GM19395 (cell line): ENCODE data around the gene LIPC.

Experiments used
- ATAC-seq: cut with Tn5 transposase; IDR thresholded peaks from one replicate; pipeline ENCODE4 v1.9.1; 2021; ENCODE audit warnings: mild to moderate bottlenecking, moderate library complexity; ENCODE audit not compliant: unreplicated experiment

Gene LIPC

DNA sequence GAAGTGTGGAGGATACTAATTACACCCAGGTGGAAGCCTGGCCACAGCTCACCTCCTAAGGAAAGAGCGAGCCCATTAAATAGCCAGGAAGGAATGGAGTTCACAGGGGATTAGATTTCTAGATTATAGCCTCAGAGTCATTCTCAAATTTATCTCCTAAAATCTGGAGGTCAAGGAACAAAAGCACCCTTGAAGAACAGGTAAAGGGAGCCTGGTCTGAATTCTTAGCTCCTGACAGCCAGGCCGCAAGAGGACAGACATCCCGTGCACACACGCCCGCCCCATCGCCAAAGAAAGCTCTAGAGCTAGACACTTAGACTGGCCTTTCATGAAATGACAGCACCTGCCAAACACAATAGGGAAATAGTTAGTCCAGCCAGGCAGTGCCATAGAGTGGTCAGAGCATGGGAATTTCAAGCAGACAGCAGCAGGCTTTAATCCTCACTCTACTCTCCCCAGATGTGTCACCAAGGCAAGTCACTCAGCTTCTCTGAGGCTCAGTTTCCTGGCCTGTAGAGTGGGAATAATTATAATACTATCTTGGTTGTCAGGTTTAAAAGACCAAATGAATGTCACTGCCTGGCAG, 59.2 kb downstream of the LIPC start:
- no peak for ATAC-seq

DNA sequence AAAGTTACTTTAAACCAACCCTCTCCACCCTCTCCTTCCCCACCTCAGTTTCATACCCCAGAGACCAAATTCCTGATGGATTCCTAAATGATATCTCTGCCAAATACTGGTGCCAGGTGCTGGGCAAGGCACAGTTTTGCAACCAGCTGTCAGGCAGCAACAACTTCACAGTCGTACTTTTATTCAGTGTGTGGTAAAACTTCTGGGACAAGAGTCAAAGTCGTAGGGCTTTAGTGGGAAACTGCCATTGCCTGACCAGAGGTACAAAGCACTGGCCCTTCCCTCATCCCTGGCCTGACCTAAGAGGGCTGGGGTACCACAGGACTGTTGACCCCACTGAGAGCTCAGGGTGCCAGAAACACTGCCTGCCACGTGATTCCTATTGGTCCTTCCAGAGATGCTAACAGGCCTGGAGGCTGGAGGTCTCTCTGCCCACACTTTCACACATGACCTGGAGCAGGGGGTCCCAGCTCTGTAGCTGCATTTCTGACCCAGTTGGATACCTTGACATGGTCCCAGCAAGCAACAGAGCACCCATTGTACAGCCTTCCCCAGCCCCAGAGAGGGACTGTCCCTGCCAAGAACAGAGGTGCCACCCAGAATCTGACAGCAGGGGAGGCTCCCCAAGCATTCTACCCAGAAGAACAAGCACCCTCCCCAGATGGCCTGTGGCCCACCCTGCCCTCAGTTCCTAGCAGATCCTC, 59.9 kb downstream of the LIPC start:
- ATAC-seq: no peak

DNA sequence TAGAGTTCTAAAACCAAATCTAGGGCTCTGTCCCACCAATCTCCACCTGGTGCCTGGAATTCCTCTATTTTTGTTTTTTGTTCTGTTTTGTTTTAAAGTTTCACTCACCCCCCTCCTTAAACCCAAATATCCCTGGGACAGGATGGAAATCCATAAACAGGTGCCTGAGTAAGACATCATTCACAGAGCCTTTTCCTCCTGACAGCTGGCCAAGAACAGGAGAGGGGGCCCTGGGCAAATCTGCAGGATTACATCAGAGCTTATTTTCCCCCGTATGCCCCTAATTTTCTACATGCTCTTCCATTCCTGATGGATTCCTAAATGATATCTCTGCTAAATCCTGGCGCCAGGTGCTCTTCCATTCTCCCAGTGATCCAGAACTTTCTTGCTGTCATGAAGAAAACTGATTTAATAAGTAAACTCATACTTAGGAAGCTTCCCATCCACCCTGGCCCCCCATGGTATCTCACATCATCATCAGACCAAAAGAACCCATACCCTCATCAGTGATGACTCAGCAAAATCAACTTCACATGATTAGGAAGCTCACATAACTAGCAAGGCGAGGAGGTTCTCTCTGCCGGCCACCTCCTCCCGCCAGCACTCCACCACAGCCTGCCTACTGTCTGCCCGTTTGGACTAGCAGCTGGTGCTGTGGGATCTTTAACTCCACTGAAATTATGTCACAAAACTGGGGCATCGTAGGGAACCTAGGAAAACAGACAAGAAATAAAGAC, 61.0 kb downstream of the LIPC start:
- ATAC-seq: no peak

DNA sequence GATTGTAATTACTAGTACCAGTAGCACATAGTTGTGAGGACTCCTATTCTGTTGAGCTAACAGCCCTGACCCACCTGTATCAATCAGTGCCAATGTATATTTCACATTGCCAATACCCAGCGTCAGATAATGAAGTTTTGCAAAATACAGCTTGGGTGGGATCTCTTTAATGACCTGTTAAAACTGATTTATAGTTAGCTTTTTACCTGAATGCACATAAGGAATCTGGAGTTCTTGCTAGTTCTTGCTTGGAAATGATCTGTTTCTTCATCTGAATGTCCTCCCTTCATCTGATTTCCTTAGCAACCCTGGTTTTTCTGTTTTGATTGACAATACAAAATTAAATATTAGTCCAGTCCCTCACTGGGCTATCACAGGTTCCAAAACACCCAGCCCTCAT, 62.8 kb downstream of the LIPC start:
- no peak for ATAC-seq

DNA sequence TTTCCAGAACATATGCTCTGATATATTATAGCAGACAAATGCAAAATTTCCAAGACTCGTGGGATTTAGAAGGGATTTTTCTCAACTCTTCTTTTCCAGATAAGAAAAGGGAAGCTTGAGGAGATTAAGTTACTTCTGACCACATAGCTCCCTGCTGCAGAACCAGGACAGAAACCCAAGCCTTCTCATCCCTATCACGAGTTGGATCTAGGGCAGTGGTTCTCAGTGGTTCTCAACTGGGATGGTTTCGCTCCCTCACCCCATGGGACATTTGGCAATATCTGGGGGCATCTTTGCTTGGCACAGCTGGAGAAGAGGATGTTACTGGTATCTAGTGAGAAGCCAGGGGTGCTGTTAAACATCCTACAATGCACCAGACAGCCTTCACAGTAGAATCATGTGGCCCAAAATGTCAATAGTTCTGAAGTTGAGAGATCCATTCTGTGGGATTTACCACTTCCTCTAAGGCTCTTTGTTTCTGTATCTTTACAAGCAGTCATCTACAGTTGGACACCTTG, 64.2 kb downstream of the LIPC start:
- ATAC-seq: no peak

DNA sequence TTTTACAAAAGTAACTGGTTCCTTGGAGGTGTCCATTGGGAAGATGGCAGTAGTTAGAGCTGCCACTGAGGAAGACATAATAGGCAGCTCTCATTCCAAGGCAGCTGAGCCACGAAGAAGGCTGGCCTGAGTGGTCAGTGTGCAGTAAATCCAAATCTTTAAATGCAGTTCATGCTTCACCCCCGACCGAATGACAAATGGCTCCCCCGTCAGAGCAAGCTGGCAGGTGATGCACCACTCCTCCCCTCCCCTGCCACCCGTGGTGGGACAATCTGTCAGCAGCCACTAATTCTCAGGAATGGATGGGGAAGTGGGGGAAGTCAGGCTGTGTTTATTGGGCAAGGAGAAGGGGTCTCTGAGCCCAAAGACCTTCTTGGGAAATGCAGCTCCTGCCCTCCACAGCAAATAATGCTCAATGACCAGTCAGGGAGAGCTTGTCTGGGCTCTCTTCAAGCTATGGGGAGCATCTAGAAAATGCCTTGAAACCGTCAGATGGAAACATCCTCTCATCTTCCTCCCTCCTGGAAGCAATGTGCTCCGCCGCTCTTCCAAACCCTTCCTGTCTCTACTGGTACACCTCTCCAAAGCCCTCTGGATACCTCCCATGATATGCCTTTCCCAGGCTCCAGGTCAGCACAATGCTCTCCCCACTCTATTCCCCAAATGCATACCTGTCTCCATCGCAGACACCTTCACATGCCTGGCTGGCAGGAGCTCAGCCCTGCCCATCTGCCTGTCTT, 65.4 kb downstream of the LIPC start:
- ATAC-seq: no peak

DNA sequence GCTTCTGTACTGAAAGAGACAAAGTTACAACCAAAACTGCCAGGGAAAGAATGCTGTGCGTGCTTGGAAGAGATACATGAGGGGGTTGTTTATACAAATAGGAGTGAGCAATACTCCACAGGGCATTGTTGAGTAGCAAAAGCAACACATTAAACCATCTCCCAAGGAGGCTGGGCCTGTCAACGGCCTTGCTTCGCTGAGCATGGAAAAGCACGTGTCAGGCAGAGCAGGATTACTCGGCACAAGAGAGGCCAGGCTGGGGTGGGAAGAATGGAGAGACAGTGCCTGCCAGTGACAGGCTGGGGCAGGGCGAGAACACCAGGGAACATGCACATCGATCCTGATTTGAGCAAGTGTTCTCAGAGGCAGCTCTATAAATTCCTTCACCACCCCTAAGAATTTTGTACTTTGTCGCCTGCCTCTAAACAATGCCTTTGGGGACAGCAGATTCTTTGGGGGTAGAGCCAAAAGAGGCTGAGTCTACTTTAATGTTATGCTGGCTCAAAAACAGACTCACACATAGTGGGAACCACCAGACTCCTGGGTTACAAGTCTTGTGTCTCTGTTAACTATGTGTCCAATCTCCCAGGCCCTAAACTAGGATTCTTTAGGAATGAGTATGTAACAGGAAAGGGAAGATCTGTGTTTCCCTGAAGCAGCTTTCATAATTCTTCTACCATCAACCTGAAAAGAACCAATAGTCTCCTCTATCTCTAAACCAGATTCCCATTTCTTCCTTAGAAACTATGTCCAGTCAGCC, 67.2 kb downstream of the LIPC start:
- ATAC-seq: no peak

DNA sequence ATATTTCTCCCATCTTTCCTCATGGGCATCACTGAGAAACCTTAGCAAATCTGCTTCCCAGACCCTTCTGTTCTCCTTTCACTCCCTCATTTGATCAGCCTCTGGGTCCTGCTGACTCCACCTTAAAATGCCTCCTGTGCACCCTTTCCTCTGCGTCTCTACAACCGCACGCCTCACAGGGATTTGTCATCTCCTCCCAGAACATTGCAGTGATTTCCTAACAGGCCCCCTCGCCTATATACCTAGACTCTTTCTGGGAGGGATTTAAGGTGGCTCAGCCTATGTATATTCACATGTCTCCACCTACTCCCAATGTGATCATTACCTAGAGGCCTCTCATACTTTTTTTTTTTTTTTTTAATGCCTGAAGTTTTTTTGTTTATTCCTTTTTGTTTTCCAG, 69.2 kb downstream of the LIPC start:
- ATAC-seq: no peak

DNA sequence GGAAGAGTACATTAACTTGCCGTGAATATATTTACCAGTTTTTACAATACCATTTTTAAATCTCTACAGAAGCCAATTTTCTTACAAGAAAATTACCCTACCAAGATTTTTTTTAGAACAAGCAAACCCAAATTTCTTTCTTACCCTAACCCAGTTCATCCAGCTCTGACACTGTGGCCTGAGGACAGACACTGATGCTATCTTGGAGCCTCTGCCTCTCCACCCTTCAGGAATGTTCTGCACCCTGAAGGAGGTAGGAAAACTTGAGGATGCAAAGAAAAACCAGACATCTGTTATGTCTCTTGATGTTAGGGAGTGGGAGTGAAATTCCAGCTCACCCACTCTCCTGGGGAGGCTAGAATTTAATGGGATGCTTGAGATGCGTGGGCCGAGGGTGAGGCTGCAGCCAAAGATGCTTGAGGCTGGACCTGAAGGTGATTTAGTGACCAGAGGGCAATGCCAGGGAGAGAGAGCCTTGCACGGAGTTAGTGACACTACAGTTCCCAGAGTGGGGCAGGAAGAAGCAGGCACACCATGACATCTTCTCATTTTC, 69.9 kb downstream of the LIPC start:
- no peak for ATAC-seq

DNA sequence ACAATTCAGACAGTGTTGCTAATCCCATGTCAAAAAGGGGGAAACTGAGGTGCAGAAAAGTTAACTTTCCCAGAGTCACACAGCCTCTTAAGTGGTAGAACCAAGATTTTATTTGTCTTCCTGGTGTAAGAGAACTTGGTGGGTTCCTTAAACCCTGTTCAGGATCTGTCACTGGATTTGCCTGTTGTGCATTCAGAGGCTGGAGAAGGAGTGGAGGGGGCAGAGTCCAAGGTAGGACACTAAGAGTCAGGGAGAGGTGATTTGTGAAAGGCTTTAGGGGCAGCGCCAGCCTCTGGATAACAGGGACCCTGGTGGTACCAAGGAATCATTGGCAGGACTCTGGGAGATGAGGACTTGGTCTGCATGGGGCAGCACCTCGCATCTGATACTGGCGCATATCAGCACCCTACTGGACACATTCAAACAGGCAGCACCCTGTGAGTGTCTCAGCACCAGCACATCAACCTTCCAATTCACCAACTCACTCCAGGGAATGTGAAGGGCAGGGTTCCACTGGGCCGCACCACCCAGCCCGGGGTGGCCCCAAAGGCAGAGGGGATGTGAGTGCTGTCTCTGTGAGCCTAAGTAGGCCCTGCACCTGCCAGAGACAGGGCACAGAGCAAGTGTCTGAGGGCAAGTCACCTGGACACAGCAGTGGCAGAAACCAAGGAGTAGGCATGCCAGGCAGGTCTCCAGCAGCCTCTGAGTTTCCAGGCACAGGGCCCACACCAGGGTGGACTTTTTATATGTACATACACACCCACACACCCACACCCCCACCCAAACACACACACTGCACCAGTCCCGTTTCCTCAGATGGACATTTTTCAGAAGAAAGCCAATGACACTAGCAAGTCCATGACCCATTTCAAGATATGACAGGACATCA, 71.6 kb downstream of the LIPC start:
- no peak for ATAC-seq

DNA sequence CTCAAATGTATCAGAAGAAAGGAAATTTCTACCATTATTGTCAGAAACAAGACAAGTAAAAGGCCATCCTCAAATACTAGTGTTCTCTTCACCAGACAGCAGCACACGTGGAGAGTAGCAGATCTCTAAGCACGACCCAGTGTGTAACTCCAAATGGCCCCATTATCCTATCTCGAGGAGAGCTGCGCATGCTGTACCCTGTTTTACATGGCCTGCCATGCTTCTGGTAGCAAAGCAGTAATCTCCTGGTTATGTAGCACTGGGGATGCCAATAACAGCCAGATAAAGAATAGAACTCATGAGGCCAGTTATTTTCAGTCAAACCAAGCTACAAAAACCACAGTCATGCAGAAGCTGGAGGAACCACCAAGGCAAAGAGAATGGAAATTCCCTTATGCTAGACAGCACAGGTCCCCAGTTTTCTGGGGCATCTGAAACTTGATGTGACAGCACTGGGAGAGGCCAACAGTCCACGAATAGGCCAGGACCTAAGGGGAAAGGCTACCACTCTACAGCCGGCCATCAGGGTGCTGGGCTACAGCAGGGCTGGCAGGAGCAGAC, 73.0 kb downstream of the LIPC start:
- no peak for ATAC-seq

DNA sequence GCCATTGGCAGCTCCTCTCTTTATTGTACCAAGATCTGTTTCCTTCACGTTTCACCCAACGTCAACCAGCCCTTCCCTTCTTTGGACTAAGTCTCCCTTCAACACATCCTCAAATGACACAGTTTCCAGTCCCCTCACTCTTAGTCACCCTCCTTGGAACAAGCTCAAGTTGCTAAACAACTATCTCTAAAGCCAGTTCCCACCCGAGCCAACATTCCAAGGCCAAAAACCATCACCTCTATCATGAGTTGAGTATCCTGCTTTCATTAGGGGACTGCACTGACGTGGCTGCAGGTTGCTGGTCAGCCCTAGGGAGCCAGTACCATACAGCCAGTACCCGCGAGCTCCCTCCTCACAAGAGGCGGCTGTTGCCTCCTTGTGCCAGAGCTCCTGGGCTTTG, 73.8 kb downstream of the LIPC start:
- no peak for ATAC-seq

DNA sequence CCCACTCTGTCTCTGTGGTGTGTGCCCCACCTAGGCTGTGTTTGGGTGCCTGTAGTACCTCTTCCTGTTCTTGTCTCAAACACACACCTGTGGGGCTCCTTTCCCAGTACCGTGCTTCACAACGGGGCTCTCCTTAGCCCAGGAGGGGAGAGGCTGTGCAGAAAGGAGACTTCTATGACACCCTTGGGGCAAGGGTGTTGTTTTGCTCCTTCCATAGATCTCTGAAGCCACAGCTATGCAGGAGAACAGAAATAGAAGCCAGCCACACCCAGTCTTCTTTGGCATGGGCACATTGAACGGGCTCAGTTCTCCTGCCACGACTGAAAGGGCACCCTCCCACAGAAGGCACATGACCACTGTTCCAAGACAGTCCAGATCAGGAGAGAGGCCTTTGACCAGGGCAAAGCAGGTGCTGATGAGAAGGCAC, 74.3 kb downstream of the LIPC start:
- ATAC-seq: no peak

DNA sequence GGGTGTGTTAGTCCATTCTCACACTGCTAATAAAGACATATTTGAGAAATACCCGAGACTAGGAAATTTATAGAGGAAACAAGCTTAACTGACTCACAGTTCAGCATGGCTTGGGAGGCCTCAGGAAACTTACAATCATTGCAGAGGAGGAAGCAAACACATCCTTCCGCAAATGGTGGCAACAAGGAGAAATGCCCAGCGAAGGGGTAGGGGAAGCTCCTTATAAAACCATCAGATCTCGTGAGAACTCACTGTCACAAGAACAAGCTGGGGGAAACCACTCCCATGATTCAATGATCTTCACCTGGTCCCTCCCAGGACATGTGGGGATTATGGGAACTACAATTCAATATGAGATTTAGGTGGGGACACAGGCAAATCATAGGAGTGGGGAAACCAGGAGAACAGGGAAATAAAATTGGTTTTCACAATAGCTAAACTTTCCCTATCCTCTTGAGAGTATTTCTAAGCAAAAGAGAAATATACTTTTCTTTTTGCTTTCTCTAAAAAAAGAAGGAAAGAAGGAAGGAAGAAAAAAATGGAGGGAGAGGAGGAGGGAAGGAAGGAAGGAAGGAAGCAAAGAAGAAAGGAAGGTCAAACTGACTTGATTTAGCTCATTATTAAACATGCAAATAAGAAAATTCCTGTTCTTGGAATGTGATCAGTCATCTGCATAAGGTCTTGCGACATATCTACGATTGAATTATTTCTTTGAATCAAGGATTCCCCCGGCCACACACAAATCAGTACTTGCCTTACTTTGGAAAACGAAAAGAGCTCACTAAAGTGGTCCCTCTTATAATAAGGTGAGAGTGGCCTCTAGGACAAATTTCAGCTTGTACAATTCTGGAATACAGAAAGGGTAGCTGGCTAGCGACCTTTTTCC, 75.2 kb downstream of the LIPC start:
- ATAC-seq: no peak

DNA sequence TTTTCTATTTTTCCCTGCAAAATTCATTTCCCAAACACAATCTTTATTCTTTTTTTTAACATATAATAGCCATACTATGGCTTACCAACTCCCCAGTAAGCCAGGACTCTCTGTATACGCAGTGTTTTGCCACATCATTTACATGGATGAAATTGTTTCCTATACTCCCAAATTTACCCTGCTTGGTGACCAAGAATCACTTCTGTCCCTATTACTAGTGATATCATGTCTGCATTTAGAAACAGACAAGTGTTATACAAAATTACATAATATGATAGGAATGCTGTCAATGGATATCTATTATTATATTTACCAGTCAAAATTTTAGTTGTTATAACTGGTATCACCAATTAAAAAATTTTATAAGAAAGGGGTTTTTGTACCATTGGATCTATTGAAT, 77.8 kb downstream of the LIPC start:
- no peak for ATAC-seq

DNA sequence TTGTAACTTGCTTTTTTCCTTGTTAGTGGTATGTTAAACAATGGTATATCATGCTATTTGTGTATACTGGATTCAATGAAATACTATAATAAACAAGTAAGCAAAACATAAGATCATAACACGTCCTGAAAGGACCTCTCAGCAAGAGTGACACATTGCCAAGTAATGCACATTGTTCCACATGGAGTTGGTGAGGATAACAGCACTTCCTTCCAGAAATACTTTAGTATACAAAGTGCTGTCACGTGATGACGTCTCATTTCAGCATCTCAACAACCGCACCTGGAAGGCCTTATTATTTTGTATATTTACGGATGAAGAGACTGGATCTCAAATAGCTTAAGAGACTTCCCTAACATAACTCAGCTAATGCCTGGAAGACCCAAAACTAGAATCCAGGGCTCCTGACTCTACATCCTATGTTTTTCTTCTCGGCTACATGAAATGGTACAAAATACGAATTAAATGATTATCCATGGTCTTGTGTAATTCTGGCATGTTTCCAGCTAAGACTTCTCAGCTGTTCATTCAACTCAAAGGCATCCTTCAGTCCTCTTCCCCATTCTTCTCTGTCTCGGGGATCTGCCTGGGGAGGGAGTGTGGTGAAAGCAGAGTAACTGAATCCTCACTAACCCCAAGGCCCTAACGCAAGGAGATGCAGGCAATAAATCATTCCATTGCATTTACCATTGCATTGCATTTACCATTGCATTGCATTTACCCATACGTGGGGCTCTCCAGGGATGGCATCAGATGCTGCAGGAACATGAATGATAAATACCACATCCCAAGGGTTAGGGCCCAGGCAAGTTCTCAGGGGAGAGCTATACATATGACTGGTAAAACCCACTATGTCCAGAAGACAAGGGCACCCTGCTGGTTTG, 79.2 kb downstream of the LIPC start:
- no peak for ATAC-seq

DNA sequence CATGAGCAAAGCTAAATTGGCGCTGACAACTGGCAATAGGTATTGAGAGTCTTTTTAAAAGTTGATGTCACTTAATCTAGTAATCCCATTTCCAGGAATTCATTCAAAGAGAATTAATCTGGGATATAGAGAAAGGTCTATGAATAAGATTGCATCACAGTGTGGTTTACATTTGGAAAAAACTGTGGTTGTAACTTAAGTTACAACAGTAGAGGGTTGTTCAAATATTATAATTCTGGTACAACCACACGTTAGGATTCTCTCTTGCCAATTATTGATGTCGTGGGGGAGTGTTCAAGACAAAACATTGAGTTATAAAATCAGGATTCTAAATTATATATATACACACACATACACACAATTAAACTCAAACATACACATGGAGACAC, 79.8 kb downstream of the LIPC start:
- ATAC-seq: no peak
